Loucy (cell line): ENCODE data around the gene SIX3.

ENCODE experiments used
- H2AFZ ChIP-seq: fragments of 200-600 bp; sonication (generic); 2 replicates; pipeline ENCODE4 v1.6.0; 2016; ENCODE audit warnings: antibody characterized with exemption, mild to moderate bottlenecking, low read length, moderate library complexity
- H3F3A ChIP-seq: fragments of 200-600 bp; 2 replicates; pipeline ENCODE4 v1.6.0; 2016; ENCODE audit warnings: antibody characterized with exemption, low read depth, mild to moderate bottlenecking
- H3K27me3 ChIP-seq: fragments of 200-600 bp; sonication (generic); 2 replicates; pipeline ENCODE4 v1.6.1; 2014; ENCODE audit warnings: low read length, mild to moderate bottlenecking; ENCODE audit not compliant: insufficient read depth, poor library complexity, severe bottlenecking
- H3K36me3 ChIP-seq: fragments of 200-600 bp; sonication (generic); 2 replicates; pipeline ENCODE4 v1.6.1; 2016; ENCODE audit warnings: low read length; ENCODE audit not compliant: insufficient read depth
- H3K4me1 ChIP-seq: fragments of 200-600 bp; sonication (generic); 2 replicates; pipeline ENCODE4 v1.5.1; 2014; ENCODE audit warnings: low read length, mild to moderate bottlenecking; ENCODE audit not compliant: insufficient read depth, poor library complexity, severe bottlenecking
- H3K4me2 ChIP-seq: fragments of 200-600 bp; sonication (generic); 2 replicates; pipeline ENCODE4 v1.6.0; 2014; ENCODE audit warnings: antibody characterized with exemption, low read length, low read depth, mild to moderate bottlenecking; ENCODE audit not compliant: poor library complexity, severe bottlenecking
- H3K4me3 ChIP-seq: fragments of 200-600 bp; sonication (generic); 2 replicates; pipeline ENCODE4 v1.5.1; 2014; ENCODE audit warnings: low read length, mild to moderate bottlenecking, mixed read lengths; ENCODE audit not compliant: poor library complexity, severe bottlenecking
- H3K79me2 ChIP-seq: fragments of 200-600 bp; sonication (generic); 2 replicates; pipeline ENCODE4 v1.6.1; 2014; ENCODE audit warnings: low read length; ENCODE audit not compliant: insufficient read depth
- H3K9ac ChIP-seq: fragments of 200-600 bp; sonication (generic); 2 replicates; pipeline ENCODE4 v1.6.0; 2014; ENCODE audit warnings: mild to moderate bottlenecking, low read depth, low read length, moderate library complexity; ENCODE audit not compliant: poor library complexity, severe bottlenecking
- H3K9me2 ChIP-seq: fragments of 200-600 bp; sonication (generic); replicated peaks from 2 replicates; pipeline ENCODE4 v1.6.1; 2016; ENCODE audit warnings: low read depth, low read length, mixed read lengths
- H3K9me3 ChIP-seq: fragments of 200-600 bp; sonication (generic); 2 replicates; pipeline ENCODE4 v1.6.1; 2014; ENCODE audit warnings: mild to moderate bottlenecking, antibody characterized with exemption, low read length, low read depth; ENCODE audit not compliant: insufficient read depth
- H4K20me1 ChIP-seq: fragments of 200-600 bp; sonication (generic); 2 replicates; pipeline ENCODE4 v1.6.0; 2014; ENCODE audit warnings: antibody characterized with exemption, low read length, mild to moderate bottlenecking; ENCODE audit not compliant: insufficient read depth, poor library complexity, severe bottlenecking
- EZH2phosphoT487 ChIP-seq: fragments of 200-600 bp; IDR thresholded peaks from 2 replicates; pipeline ENCODE4 v1.6.1; 2018; ENCODE audit warnings: antibody characterized with exemption, mild to moderate bottlenecking, moderate library complexity, borderline replicate concordance
- TF ChIP-seq, protein P1 (sequence below): fragments of 200-600 bp; sonication (generic); conservative IDR thresholded peaks from 2 replicates; pipeline ENCODE4 v1.5.1; 2014; ENCODE audit warnings: mild to moderate bottlenecking, antibody characterized with exemption, low read length

SIX3 gene

GRCh38 chr2:44945676-44946371 is 4.3 kb downstream of the SIX3 start:
- H2AFZ ChIP-seq, result no peak overlapping the region
- H3K9me2 ChIP-seq, result no peaks in the 10 kb centered on the region
- H3K9me3 ChIP-seq, result no peaks in the 10 kb centered on the region
- no peaks in the 10 kb centered on the region for H3K4me1 ChIP-seq
- no peaks in the 10 kb centered on the region for H3K27me3 ChIP-seq
- no peaks in the 10 kb centered on the region for H3F3A ChIP-seq
- no peaks in the 10 kb centered on the region for H3K36me3 ChIP-seq
- no peaks in the 10 kb centered on the region for H4K20me1 ChIP-seq
- H3K9ac ChIP-seq, result no peak overlapping the region
- H3K4me3 ChIP-seq, result no peak overlapping the region
- H3K4me2 ChIP-seq, result no peak overlapping the region
- TF ChIP-seq, protein P1, sequence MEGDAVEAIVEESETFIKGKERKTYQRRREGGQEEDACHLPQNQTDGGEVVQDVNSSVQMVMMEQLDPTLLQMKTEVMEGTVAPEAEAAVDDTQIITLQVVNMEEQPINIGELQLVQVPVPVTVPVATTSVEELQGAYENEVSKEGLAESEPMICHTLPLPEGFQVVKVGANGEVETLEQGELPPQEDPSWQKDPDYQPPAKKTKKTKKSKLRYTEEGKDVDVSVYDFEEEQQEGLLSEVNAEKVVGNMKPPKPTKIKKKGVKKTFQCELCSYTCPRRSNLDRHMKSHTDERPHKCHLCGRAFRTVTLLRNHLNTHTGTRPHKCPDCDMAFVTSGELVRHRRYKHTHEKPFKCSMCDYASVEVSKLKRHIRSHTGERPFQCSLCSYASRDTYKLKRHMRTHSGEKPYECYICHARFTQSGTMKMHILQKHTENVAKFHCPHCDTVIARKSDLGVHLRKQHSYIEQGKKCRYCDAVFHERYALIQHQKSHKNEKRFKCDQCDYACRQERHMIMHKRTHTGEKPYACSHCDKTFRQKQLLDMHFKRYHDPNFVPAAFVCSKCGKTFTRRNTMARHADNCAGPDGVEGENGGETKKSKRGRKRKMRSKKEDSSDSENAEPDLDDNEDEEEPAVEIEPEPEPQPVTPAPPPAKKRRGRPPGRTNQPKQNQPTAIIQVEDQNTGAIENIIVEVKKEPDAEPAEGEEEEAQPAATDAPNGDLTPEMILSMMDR, result no peak
- TF ChIP-seq EZH2phosphoT487, result no peak
- H3K79me2 ChIP-seq, result no peaks in the 10 kb centered on the region

DNA sequence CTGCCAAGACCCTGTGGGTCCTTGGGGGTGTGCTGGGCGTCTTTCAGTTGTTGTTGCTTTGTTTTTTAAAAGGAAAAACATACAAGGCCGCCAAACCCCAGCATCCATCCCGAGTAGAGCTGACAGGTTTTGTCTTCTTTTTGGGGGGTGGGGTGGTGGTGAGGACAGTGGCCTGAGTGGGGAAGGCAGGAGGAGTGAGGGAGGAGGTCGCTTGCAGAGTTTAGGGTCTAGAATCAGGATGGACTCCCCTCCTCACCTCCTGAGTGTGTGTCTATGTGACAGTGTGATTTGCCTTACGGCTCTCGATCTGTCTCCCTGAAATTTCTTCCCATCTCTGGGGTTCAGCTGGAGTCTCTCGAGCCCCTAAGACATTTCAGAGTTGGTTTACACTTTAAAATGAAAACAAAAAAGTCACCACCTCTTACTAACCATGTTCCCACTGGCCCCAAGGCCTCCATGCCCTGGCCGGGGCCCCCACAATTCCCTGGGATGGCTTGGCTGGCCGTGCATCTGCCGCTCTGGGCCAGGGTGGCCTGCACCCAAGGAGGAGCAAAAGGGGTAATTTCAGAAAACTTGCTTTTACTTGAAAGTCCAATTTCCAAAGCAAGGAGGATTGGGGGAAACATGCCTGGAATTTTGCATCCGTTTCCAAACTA is 5.0 kb downstream of the SIX3 start:
- H3K36me3 ChIP-seq, result no peaks in the 10 kb centered on the region
- no peaks in the 10 kb centered on the region for H3K9me2 ChIP-seq
- no peaks in the 10 kb centered on the region for H3K79me2 ChIP-seq
- H3K4me2 ChIP-seq, result no peak overlapping the region
- H4K20me1 ChIP-seq, result no peaks in the 10 kb centered on the region
- H3K4me1 ChIP-seq, result no peaks in the 10 kb centered on the region
- no peaks in the 10 kb centered on the region for H3F3A ChIP-seq
- H2AFZ ChIP-seq, result no peak overlapping the region
- no peaks in the 10 kb centered on the region for H3K27me3 ChIP-seq
- no peak overlapping the region for H3K4me3 ChIP-seq
- no peaks in the 10 kb centered on the region for H3K9me3 ChIP-seq
- no peak overlapping the region for H3K9ac ChIP-seq
- no peak for TF ChIP-seq EZH2phosphoT487
- TF ChIP-seq, protein P1, result no peak

DNA sequence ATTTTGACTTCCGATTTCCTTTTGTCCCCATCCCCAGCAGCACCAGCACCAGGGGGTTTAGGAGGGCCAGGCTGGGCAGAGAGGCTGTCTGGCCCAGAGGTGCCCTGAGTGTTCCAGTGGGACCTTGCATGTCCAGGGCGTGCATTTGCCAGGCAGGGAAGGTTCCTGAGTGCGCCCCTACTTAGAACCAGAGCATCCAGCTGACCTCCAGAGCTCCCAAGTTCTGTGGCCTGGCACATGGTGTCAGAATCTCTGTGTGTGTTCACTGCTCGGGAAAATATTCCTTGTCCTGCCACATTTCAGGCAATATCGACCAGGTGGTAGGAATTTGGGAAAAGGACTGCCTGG is 5.5 kb downstream of the SIX3 start:
- H3K27me3 ChIP-seq, result no peaks in the 10 kb centered on the region
- TF ChIP-seq, protein P1, result no peak
- no peak for TF ChIP-seq EZH2phosphoT487
- H3K4me2 ChIP-seq, result no peak overlapping the region

More for the DNA sequence above, 5.5 kb downstream of the SIX3 start:
- H3K9me2 ChIP-seq, result no peaks in the 10 kb centered on the region
- no peaks in the 10 kb centered on the region for H4K20me1 ChIP-seq
- H2AFZ ChIP-seq, result no peak overlapping the region
- H3K79me2 ChIP-seq, result no peaks in the 10 kb centered on the region
- H3K9me3 ChIP-seq, result no peaks in the 10 kb centered on the region
- no peak overlapping the region for H3K9ac ChIP-seq
- H3K4me1 ChIP-seq, result no peaks in the 10 kb centered on the region
- no peaks in the 10 kb centered on the region for H3K36me3 ChIP-seq
- H3F3A ChIP-seq, result no peaks in the 10 kb centered on the region
- H3K4me3 ChIP-seq, result no peak overlapping the region
